ENCODE measurements around the gene MAPK6.

Gene MAPK6

DNA sequence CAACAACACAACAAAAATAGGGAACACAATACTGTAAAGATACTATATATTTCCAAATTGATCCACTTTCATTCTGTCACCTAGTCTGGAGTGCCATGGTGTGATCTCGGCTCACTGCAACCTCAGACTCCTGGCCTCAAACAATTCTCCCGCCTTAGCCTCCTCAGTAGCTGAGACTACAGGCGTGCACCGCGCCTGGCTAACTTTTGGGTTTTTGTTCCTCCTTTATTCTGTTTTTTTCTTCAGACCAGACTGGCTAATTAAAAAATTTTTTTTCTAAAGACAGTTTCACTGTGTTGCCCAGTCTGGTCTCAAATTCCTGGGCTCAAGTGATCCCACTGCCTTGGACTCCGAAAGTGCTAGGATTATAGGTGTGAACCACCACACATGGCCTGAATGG, 88.2 kb downstream of the MAPK6 start:
- DNase-seq, result no peak

DNA sequence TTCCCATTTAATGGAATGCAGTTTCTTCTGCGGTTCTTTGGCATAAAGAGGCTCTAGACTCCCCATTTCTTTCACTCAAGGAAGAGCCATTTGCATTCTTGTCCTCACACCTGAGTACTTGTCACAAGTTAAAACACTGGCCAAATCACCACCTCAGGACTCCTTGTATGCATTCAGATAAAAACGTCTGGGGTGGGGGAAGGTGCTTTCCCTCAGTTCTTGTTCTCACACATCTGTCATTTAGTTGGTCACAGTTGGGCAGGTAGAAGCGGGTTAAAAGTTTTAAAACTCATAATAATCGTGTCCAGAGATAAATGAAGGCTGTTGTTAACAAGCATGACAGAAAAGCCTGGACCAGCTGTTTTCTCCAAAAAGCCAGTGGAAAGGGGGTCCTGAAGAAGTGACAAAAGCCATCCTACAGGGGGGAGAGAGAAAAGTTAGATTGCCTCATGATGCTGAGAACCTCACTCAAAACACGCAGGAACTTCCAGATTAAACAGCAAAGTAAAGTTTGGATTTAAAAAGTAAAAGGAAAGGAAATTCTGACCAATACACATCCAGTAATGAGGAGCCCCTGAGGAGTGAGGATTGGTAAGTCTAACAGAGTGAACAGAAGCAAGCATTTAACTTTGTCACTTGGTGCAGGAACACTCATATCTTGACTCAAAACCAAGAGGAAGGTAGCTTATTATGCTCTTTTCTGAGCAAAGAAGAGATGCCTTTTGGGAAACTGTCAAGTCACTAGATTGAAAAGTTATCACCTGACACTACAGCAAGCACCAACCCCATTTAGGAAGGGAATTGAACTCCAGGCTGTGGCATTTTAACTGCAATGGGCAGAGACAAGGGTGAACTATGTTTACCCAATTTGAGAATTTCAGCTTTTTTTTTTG, 90.8 kb downstream of the MAPK6 start:
- DNase-seq, result no peak

DNA sequence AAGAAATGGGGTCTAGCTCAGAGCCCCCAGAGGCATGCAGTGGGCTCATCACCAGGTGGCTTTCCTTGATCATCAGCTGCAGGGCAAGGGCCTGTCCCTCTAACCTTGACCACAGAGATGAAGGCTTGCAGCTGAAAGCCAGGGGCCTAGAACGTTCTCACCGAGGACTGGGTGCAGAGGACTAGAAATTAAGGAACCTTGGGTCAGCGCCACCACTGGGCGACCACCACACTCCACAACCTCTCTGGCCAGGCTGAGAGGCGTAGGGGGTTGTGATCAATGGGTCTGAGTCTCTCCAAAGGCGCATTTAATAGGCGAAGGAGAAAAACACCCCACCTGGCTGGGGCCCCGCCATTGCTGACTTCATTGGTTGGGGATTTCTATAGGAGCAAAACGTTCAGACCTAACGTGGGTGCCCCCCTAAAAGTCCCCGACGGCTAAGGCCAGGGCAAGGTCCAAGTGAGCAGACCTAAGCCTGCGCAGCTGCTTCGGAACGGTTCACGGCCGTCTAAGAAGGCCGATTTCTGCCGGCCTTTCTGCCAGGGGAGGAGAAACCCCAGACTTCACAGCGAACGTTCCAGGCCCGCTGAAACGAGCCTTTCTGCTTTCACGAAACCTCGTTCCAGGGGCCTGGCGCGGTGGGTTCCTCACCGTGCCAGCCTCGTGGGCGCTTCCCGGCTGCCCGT, 92.6 kb downstream of the MAPK6 start:
- no peak for DNase-seq

DNA sequence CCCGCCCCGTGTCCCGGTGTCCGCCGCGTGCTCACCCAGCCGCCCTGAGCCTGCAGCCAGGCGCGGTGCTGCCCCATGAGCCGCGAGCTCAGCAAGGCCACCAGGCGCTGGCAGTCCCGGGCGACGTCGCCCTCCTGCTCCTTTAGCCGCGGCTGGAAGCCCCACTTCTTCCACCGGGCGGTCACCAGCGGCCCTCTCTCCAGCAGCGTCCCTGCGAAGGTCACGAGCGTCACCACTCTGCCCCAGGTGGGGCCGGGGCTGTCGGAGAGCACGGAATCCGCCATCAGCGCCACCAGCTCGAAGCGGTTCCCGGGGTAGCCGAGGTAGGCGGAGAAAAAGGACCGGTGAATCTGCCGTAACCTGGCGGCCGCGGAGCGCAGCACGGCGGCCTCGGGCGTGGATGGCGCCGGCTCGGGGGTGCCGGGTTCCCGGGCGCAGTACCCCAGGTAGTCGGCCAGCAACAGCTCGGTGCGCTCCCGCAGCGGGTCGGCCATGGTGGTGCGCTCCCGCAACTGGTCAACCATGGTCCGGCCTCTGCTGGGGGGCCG, 93.3 kb downstream of the MAPK6 start:
- peak in 1 of 2 donors; percentile 22 for DNase-seq

DNA sequence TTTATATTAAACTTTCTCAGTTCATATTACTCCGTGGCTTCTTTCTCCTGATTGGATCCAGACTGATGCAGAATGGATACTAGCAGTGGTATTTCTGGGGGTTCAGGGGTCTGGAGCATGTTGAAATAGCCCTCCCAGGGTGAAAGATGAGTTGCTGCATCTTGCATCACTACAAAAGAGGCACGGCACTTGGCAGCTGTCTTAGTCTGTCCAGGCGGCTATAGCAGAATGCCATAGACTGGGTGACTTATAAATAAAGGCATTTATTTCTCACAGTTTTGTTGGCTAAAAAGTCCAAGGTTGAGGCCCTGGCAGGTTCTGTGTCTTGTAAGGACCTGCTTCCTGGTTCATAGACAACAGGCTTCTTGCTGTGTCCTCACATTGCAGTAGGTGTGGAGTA, 94.2 kb downstream of the MAPK6 start:
- DNase-seq, result no peak

DNA sequence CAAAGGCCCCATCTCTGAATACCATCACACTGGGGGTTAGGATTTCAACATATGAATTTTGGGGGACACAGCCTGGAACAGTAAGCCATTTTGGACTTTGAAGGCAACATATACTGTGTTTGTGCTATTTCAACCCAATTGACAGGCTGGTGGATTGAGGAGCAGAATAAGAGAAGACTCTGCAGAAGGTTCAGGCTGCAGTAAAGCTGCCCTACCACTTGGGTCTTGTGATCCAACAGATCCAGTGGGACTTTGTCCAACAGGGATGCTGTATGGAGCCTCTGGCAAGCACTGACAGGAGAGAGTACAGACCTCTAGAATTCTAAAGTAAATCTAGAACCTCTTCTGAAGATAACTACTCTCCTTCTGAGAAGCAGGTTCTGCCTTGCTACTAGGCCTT, 94.7 kb downstream of the MAPK6 start:
- no peak for DNase-seq

DNA sequence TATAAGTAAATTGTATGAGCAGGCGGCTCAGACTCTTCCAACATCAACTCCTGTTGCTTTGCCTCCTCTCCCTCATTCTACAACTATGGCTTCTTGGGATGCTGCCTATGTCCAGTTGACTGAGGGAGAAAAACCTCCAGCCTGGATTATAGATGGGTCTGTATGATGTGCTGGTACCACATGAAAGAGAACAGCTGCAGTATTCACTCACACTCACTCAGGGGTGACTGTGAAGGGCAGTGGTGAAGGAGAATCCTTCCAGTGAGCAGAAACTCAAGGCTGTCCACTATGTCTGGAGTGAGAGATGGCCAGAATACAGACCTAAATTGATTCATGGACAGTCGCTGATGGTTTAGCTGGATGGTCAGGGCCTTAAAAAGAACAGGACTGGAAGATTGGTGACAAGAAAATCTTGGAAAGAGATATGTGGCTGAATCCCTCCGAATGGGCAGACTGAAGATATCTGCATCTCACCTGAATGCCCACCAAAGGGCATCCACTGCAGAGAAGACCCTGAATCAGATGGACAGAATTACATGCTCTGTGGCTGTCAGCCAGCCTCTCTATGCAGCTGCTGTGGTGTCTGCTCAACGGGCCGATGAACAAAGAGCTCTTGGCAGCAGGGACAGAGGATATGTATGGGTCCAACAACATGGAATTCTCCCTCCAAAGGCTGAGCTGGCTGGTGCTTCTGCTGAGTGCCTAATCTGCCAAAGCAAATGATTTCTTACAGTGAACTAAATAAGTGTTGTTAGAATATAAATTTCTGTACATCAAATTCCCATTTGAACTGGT, 95.4 kb downstream of the MAPK6 start:
- no peak for DNase-seq

DNA sequence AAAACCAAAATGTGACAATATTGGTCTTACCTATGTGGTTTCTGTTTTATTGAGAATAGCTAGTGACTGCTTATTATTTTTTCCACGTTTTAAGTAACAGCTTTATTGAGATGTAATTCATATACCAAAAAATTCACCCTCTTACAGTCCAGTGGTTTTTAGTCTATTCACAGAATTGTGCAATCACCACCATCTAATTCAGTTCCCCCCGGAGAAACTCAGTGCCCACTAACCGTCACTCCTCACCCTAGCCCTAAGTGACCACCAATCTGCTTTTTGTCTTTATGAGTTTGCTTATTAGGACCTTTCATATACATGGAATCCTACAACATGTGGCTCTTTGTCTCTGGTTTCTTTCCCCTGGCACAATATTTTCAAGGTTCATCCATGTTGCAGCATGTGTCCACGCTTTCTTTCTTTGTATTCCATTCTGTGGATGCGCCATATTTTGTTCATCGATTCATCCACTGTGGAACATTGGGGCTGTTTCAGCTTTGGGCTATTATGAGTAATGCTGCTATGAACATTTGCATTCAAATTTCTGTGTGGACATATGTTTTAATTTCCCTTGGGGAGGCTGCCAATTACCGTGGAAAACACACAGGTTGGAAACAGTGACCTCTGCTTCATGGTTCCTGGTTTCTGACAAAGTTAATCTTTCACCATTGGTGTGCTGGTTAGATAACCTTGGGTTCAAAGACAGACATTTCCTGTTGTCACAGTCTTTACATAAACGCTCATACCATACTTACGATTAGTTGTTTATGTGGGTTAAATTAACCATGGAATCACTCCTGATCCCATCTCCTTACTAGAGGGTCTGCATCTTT, 96.8 kb downstream of the MAPK6 start:
- peak in 1 of 2 donors; percentile 43 for DNase-seq
